K562 (cell line): ENCODE results near the gene TBC1D5. TPM values are rescaled to one million over a fixed set of nuclear protein-coding genes. Genes with fewer than 3 reads are reported as not detected.

ENCODE experiments used
- ATAC-seq: fragments of 200-7000 bp; cut with Tn5 transposase; 3 replicates; pipeline ENCODE4 v1.9.1; 2020; ENCODE audit warnings: moderate library complexity
- BruUV-seq: library from RNA; stranded (reverse); fragments of 400-500 nt; replicated peaks from 2 replicates; lab custom pipeline; 2021; lab: Mats Ljungman, UMichigan
- CTCF ChIA-PET: fragments of 300-600 bp; formaldehyde crosslinking; extraction: SDS; loops from one replicate; lab custom pipeline; 2021; ENCODE audit warnings: low intra/inter-chr PET ratio; lab: Yijun Ruan, JAX
- POLR2A ChIA-PET: fragments of 300-600, 350-650 bp; sonication (Branson Sonifier 250); formaldehyde crosslinking; extraction: SDS; loops from one replicate; lab custom pipeline; 2021; ENCODE audit warnings: antibody characterized with exemption, inconsistent platforms; lab: Yijun Ruan, JAX
- DNase-seq, 4 experiments: peaks; one replicate each; pipeline versions ENCODE4 v3.0.0 to v3.0.0-alpha.2; 2011 to 2018; ENCODE audit warnings: low spot score in 3 of 4, mixed read lengths in 3 of 4; ENCODE audit errors: extremely low read depth in 1 of 4
- FAIRE-seq: peaks from 2 replicates; lab custom pipeline; 2011; peaks lifted over from hg19 to GRCh38; lab: Jason Lieb, UNC
- H2AFZ ChIP-seq: 2 replicates; pipeline ENCODE4 v1.6.0; 2011; ENCODE audit warnings: low read depth, low read length, control low read depth, inconsistent platforms
- H3K27ac ChIP-seq: fragments of 200-600 bp; 3 replicates; pipeline ENCODE4 v1.8.0; 2011; ENCODE audit warnings: low read depth, mild to moderate bottlenecking, control low read depth, inconsistent platforms, low read length, moderate library complexity, mixed read lengths; ENCODE audit errors: extremely low read depth
- H3K27me3 ChIP-seq, 2 experiments: fragments of 300-600 bp in 1 of 2; 2 replicates in 1 of 2; 3 replicates in 1 of 2; pipeline versions ENCODE4 v1.6.0 to v1.8.0; 2011; ENCODE audit warnings: inconsistent platforms in 2 of 2, low read length in 2 of 2, mild to moderate bottlenecking in 1 of 2, mixed read lengths in 1 of 2, moderate library complexity in 1 of 2; ENCODE audit not compliant: control insufficient read depth in 2 of 2, insufficient read depth in 2 of 2
- H3K36me3 ChIP-seq: fragments of 300-600 bp; 3 replicates; pipeline ENCODE4 v1.8.0; 2011; ENCODE audit warnings: mild to moderate bottlenecking, low read length, inconsistent platforms; ENCODE audit not compliant: control insufficient read depth, insufficient read depth
- H3K4me1 ChIP-seq, 2 experiments: fragments of 200-600 bp in 1 of 2; replicated peaks in 1 of 2; 2 replicates in 1 of 2; 3 replicates in 1 of 2; pipeline versions ENCODE4 v1.5.1 to v1.8.0; 2011; ENCODE audit warnings: inconsistent platforms in 2 of 2, low read length in 2 of 2, mild to moderate bottlenecking in 1 of 2, mixed read lengths in 1 of 2, moderate library complexity in 1 of 2; ENCODE audit not compliant: control insufficient read depth in 2 of 2, insufficient read depth in 2 of 2
- H3K4me2 ChIP-seq: 2 replicates; pipeline ENCODE4 v1.6.1; 2011; ENCODE audit warnings: low read length, control low read depth, inconsistent platforms, mixed read lengths; ENCODE audit not compliant: insufficient read depth
- H3K4me3 ChIP-seq: fragments of 200-600 bp; sonication (generic), shearing (Covaris generic); 2 replicates; pipeline ENCODE4 v1.5.1; 2016; ENCODE audit warnings: control low read depth, inconsistent platforms
- H3K79me2 ChIP-seq: fragments of 200-600 bp; 3 replicates; pipeline ENCODE4 v1.8.0; 2011; ENCODE audit warnings: low read length, inconsistent platforms; ENCODE audit not compliant: control insufficient read depth, insufficient read depth
- H3K9ac ChIP-seq, 2 experiments: 2 replicates each; pipeline versions ENCODE4 v1.6.0 to v1.6.1; 2011; ENCODE audit warnings: low read depth in 2 of 2, low read length in 2 of 2, control low read depth in 1 of 2, inconsistent platforms in 1 of 2, mild to moderate bottlenecking in 1 of 2, mixed read lengths in 1 of 2; ENCODE audit not compliant: insufficient read depth in 1 of 2
- H3K9me1 ChIP-seq: one replicate; pipeline ENCODE4 v1.6.0; 2011; ENCODE audit warnings: inconsistent platforms, mild to moderate bottlenecking, low read length, moderate library complexity; ENCODE audit not compliant: control insufficient read depth, insufficient read depth
- H3K9me3 ChIP-seq: replicated peaks from 2 replicates; pipeline ENCODE4 v1.5.1; 2011; ENCODE audit warnings: low read depth, low read length, inconsistent platforms; ENCODE audit not compliant: control insufficient read depth, insufficient read depth
- H4K20me1 ChIP-seq: replicated peaks from 2 replicates; pipeline ENCODE4 v1.6.1; 2011; ENCODE audit warnings: low read length, inconsistent platforms, mixed read lengths; ENCODE audit not compliant: control insufficient read depth, insufficient read depth
- FOSL1 ChIP-seq: fragments of 200-800 bp; sonication (Bioruptor generic); conservative IDR thresholded peaks from 2 replicates; pipeline ENCODE4 v1.6.1; 2016; ENCODE audit warnings: missing genetic modification characterization, missing compliant biosample characterization
- KDM5B ChIP-seq: fragments of 200-600 bp; sonication (generic); IDR thresholded peaks from 2 replicates; pipeline ENCODE4 v1.6.1; 2012; ENCODE audit warnings: low read depth, mild to moderate bottlenecking, moderate library complexity, low read length, control low read depth, inconsistent platforms; ENCODE audit not compliant: insufficient replicate concordance
- MEIS2 ChIP-seq: fragments of 450-650 bp; IDR thresholded peaks from 2 replicates; pipeline ENCODE4 v1.6.1; 2014; ENCODE audit warnings: mild to moderate bottlenecking; ENCODE audit not compliant: partially characterized antibody
- NR2C1 ChIP-seq, 2 experiments: fragments of 450-650 bp; IDR thresholded peaks; 2 replicates each; pipeline ENCODE4 v1.6.1; 2017; ENCODE audit warnings: mild to moderate bottlenecking in 2 of 2, antibody characterized with exemption in 1 of 2, inconsistent platforms in 1 of 2, missing compliant biosample characterization in 1 of 2, missing genetic modification characterization in 1 of 2
- NR2C2 ChIP-seq, 2 experiments: fragments of 200-800 bp in 1 of 2; sonication (Bioruptor generic) in 1 of 2; sonication (generic) in 1 of 2; formaldehyde crosslinking in 1 of 2; IDR thresholded peaks; 2 replicates each; pipeline versions ENCODE4 v1.6.1 to v1.8.0; 2016 to 2022; ENCODE audit warnings: mild to moderate bottlenecking in 1 of 2, missing compliant biosample characterization in 1 of 2, missing genetic modification characterization in 1 of 2, missing genetic modification reagents in 1 of 2
- PRMT5 ChIP-seq: sonication (generic); formaldehyde crosslinking; IDR thresholded peaks from 2 replicates; pipeline ENCODE4 v1.5.0; 2020; ENCODE audit warnings: missing genetic modification reagents
- RCOR1 ChIP-seq, 2 experiments: IDR thresholded peaks; 2 replicates each; pipeline ENCODE4 v1.6.1; 2012; ENCODE audit warnings: low read depth in 2 of 2, low read length in 2 of 2, borderline replicate concordance in 1 of 2, improper control_type of control experiment in 1 of 2
- SIRT6 ChIP-seq: IDR thresholded peaks from one replicate; pipeline ENCODE4 v1.6.1; 2012; ENCODE audit warnings: low read depth, mild to moderate bottlenecking, control low read depth, inconsistent platforms, low read length, moderate library complexity
- SOX6 ChIP-seq: fragments of 450-650 bp; IDR thresholded peaks from 2 replicates; pipeline ENCODE4 v1.6.1; 2014; ENCODE audit warnings: mild to moderate bottlenecking
- TEAD4 ChIP-seq, 2 experiments: sonication (generic) in 1 of 2; formaldehyde crosslinking in 1 of 2; IDR thresholded peaks; 2 replicates each; pipeline versions ENCODE4 v1.6.1 to v1.8.0; 2012 to 2022; ENCODE audit warnings: borderline replicate concordance in 1 of 2, inconsistent platforms in 1 of 2, low read length in 1 of 2, mild to moderate bottlenecking in 1 of 2, missing genetic modification reagents in 1 of 2
- THRA ChIP-seq: fragments of 450-650 bp; IDR thresholded peaks from 2 replicates; pipeline ENCODE4 v1.6.1; 2017; ENCODE audit warnings: mild to moderate bottlenecking, moderate library complexity
- YBX1 ChIP-seq: fragments of 450-650 bp; IDR thresholded peaks from 2 replicates; pipeline ENCODE4 v1.7.1; 2016; ENCODE audit warnings: mild to moderate bottlenecking
- ZNF239 ChIP-seq: fragments of 250-450 bp; sonication (Bioruptor Pico); IDR thresholded peaks from 2 replicates; pipeline ENCODE4 v1.4.0; 2020; ENCODE audit warnings: mild to moderate bottlenecking
- WGBS: fragments of 100-300 bp; shearing (Covaris generic); methylation state at CpG from one replicate; pipeline ENCODE4 v1.1.6; 2016; ENCODE audit warnings: low coverage, mixed read lengths; ENCODE audit not compliant: insufficient coverage; ENCODE audit errors: missing lambda C conversion rate; 5-methylcytosine and 5-hydroxymethylcytosine counted together
- in situ Hi-C: fragments of 300-500 bp; cut with MboI; formaldehyde crosslinking; loops from 4 replicates; pipeline ENCODE4 v1.15.0; 2018; ENCODE audit warnings: inconsistent platforms, mixed read lengths
- intact Hi-C: fragments of 100-400 bp; cut with micrococcal nuclease; formaldehyde crosslinking; loops from 2 replicates; pipeline ENCODE4 v1.14.2; 2022
- polyA plus RNA-seq, 8 experiments: library from polyadenylated mRNA; depleted of rRNA in 4 of 8; stranded (reverse) in 5 of 8; unstranded in 3 of 8; fragments of >200 nt; fragmentation: Nextera tagmentation in 2 of 8; fragmentation: Illumina TruSeq in 1 of 8; extraction: Ambion mirVana in 2 of 8; extraction: Trizol in 1 of 8; gene quantifications; 2 replicates each; pipeline versions ENCODE4 v1.2.1 to v1.2.3, GENCODE V29; 2011 to 2014; ENCODE audit warnings: inconsistent platforms in 1 of 8, missing spikeins in 1 of 8
- total RNA-seq, 7 experiments: library from RNA; depleted of rRNA in 6 of 7; stranded (reverse); fragments of >200 nt in 6 of 7; fragmentation: Illumina TruSeq in 2 of 7; extraction: Trizol in 2 of 7; gene quantifications; 2 replicates each; pipeline versions ENCODE4 v1.2.1 to v1.2.3, GENCODE V29; 2011 to 2021; ENCODE audit warnings: low replicate concordance in 1 of 7
- TF ChIP-seq, protein P1 (sequence below): fragments of 450-650 bp; IDR thresholded peaks from one replicate; pipeline ENCODE4 v1.6.1; 2018; ENCODE audit warnings: mild to moderate bottlenecking, moderate library complexity; ENCODE audit not compliant: partially characterized antibody

Gene TBC1D5
- total and polyA plus RNA-seq, 9 of the 15 experiments (the other 6 are each of a cell fraction or from before 2014, with no cell fraction given), result 2.9 to 38.1 (median 25.6) TPM

- Histone ChIP-seq H4K20me1 (no peaks in the 10 kb centered on the region), H3K4me1 (peaks cover 4 to 23% of the 10 kb centered on the region in 2 experiments), H3K9me1 (no peaks in the 10 kb centered on the region), H3K36me3 (no peaks in the 10 kb centered on the region), H3K27ac (no peak overlapping the region; the same call in 2 of the 3 replicates), H3K4me2 (no peak overlapping the region; the same call in 1 of the 2 replicates), H3K9ac (no peak overlapping the region), H2AFZ (no peak overlapping the region), H3K79me2 (no peaks in the 10 kb centered on the region), H3K27me3 (no peaks in the 10 kb centered on the region), H3K4me3 (no peak overlapping the region), H3K9me3 (no peaks in the 10 kb centered on the region)
- DNase-seq, result peak in 1 of 4 experiments; percentile 33
- BruUV-seq, result no TSS peak
- ATAC-seq, result peak; percentile 55
- in situ Hi-C loops, result no loop called here
- 24% methylated on average over 6 of the region's 6 CpGs for WGBS
- FAIRE-seq, result no peak
- intact Hi-C loops, result no loop called here
- POLR2A ChIA-PET, result interaction anchor here (0.7 kb wide), 1 partner anchor 355 kb away, joined by 3 read pairs; no protein-coding TSS in a partner anchor
- CTCF ChIA-PET, result no interaction called here
- TF ChIP-seq ZNF239 (CRISPR knock-in tag) (peak; percentile 12; the same call in 1 of the 2 replicates), NR2C2 (CRISPR knock-in tag; IDR thresholded peaks at IDR 0.05) (no peak), NR2C2 (tag; IDR thresholded peaks at IDR 0.05) (peak; percentile 60; the same call in 1 of the 2 replicates), THRA (no peak), MEIS2 (peak; percentile 90), TEAD4 (IDR thresholded peaks at IDR 0.05; ENCODE audit: low read length) (peak; percentile 54; the same call in 1 of the 2 replicates), TEAD4 (CRISPR knock-in tag; IDR thresholded peaks at IDR 0.05; ENCODE audit: borderline replicate concordance) (no peak), PRMT5 (CRISPR knock-in tag) (no peak), KDM5B (no peak), NR2C1 (IDR thresholded peaks at IDR 0.05) (no peak), NR2C1 (tag; IDR thresholded peaks at IDR 0.05) (peak; percentile 68), SOX6 (peak; percentile 56; the same call in 1 of the 2 replicates), SIRT6 (no peak), RCOR1 (IDR thresholded peaks at IDR 0.05; ENCODE audit: borderline replicate concordance in 1 of 2, low read depth in 2 of 2, low read length in 2 of 2) (peak in 1 of 2 experiments; percentile 51; a peak in 1 of 4 replicates), YBX1 (no peak), FOSL1 (tag) (peak; percentile 61; the same call in 1 of the 2 replicates)
- TF ChIP-seq, protein P1, sequence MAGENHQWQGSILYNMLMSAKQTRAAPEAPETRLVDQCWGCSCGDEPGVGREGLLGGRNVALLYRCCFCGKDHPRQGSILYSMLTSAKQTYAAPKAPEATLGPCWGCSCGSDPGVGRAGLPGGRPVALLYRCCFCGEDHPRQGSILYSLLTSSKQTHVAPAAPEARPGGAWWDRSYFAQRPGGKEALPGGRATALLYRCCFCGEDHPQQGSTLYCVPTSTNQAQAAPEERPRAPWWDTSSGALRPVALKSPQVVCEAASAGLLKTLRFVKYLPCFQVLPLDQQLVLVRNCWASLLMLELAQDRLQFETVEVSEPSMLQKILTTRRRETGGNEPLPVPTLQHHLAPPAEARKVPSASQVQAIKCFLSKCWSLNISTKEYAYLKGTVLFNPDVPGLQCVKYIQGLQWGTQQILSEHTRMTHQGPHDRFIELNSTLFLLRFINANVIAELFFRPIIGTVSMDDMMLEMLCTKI, result no peak
Observed at GRCh38 chr3:17339132-17339575, 403.3 kb downstream of the TBC1D5 start.
